GM04503 (cell line): ENCODE results near the gene PCDHA13.
"Not testable (repeated sequence)": the region's sequence is repeated elsewhere in the genome, so short reads cannot be mapped to it uniquely, and the experiment has no call there.

Experiments
- DNase-seq: peaks from one replicate; pipeline ENCODE4 v3.0.0-alpha.2; 2012; ENCODE audit warnings: low read depth

PCDHA13 gene, protein sequence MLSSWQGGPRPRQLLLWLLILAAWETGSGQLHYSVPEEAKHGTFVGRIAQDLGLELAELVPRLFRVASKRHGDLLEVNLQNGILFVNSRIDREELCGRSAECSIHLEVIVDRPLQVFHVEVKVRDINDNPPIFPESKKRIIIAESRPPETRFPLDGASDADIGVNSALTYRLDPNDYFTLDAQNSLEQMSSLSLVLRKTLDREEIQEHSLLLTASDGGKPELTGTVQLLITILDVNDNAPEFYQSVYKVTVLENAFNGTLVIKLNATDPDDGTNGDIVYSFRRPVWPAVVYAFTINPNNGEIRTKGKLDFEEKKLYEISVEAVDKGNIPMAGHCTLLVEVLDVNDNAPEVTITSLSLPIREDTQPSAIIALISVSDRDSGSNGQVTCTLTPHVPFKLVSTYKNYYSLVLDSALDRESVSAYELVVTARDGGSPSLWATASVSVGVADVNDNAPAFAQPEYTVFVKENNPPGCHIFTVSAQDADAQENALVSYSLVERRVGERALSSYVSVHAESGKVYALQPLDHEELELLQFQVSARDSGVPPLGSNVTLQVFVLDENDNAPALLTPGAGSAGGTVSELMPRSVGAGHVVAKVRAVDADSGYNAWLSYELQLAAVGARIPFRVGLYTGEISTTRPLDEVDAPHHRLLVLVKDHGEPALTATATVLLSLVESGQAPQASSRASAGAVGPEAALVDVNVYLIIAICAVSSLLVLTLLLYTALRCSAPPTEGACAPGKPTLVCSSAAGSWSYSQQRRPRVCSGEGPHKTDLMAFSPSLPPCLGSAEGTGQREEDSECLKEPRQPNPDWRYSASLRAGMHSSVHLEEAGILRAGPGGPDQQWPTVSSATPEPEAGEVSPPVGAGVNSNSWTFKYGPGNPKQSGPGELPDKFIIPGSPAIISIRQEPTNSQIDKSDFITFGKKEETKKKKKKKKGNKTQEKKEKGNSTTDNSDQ

DNA sequence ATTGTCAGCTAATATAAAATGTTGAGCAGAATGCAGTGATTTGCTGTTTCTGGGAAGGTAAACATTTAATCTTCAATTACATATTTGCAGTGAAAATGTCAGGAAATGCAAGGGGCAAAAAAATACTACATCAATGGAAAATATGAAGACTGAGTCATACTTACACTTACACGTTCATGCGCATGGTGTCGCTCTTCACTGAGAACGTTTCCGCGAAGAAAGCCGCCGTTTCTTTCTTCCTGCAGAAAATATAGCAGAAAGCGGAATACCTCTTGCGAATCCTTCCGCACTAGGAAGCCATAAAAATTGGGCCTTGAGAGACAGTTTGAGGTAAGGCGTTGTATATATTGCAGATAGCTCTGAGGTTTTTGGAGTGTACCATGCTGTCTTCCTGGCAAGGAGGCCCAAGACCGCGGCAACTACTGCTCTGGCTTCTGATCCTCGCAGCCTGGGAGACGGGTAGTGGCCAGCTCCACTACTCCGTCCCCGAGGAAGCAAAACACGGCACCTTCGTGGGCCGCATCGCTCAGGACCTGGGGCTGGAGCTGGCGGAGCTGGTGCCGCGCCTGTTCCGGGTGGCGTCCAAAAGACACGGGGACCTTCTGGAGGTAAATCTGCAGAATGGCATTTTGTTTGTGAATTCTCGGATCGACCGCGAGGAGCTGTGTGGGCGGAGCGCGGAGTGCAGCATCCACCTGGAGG lies at the start of gene PCDHA13:
PCDHA13 (plus strand) TSS at position 236 of the 702 bp plus-strand sequence; CDS start at position 381, 145 bp downstream.
- DNase-seq = no peak

DNA sequence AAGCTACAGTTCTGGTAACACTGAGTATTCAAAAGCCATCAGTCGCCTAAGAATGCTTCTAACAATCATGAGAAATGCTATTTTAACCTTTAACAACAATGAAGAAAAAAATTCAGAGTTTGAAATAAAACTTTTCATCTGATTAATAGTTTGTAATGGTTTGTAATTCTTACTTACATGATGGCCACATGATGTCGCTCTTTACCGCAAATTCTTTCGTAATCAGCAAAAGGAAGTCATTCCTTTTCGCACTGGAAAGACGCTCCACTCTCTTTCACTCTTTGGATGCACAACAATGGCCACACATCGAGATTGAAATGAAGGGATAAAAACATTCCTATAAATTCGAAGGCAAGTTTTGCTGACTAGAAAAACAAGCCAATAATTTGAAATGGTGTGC lies 47.9 kb upstream of the PCDHA13 start, which contains the start of gene PCDHA7:
PCDHA7 (plus strand) TSS at position 277 of the 400 bp plus-strand sequence; CDS start at position 392, 115 bp downstream.
- DNase-seq = no peak

DNA sequence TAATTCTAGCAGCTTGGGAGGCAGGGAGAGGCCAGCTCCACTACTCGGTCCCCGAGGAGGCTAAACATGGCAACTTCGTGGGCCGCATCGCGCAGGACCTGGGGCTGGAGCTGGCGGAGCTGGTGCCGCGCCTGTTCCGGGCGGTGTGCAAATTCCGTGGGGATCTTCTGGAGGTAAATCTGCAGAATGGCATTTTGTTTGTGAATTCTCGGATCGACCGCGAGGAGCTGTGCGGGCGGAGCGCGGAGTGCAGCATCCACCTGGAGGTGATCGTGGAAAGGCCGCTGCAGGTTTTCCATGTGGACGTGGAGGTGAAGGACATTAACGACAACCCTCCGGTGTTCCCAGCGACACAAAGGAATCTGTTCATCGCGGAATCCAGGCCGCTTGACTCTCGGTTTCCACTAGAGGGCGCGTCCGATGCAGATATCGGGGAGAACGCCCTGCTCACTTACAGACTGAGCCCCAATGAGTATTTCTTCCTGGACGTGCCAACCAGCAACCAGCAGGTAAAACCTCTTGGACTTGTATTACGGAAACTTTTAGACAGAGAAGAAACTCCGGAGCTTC lies 47.4 kb upstream of the PCDHA13 start:
- not testable (repeated sequence) for DNase-seq

DNA sequence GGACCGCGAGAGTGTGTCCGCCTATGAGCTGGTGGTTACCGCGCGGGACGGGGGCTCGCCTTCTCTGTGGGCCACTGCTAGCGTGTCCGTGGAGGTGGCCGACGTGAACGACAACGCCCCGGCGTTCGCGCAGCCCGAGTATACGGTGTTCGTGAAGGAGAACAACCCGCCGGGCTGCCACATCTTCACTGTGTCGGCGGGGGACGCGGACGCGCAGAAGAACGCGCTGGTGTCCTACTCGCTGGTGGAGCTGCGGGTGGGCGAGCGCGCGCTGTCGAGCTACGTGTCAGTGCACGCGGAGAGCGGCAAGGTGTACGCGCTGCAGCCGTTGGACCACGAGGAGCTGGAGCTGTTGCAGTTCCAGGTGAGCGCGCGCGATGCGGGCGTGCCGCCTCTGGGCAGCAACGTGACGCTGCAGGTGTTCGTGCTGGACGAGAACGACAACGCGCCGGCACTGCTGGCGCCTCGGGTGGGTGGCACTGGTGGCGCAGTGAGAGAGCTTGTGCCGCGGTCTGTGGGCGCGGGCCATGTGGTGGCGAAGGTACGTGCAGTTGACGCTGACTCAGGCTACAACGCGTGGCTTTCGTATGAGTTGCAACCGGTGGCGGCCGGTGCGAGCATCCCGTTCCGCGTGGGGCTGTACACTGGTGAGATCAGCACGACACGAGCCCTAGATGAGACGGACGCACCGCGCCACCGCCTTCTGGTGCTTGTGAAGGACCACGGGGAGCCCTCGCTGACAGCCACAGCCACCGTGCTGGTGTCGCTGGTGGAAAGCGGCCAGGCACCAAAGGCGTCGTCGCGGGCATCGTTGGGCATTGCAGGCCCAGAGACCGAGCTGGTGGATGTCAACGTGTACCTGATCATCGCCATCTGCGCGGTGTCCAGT lies 46.1 kb upstream of the PCDHA13 start:
- no peak for DNase-seq

DNA sequence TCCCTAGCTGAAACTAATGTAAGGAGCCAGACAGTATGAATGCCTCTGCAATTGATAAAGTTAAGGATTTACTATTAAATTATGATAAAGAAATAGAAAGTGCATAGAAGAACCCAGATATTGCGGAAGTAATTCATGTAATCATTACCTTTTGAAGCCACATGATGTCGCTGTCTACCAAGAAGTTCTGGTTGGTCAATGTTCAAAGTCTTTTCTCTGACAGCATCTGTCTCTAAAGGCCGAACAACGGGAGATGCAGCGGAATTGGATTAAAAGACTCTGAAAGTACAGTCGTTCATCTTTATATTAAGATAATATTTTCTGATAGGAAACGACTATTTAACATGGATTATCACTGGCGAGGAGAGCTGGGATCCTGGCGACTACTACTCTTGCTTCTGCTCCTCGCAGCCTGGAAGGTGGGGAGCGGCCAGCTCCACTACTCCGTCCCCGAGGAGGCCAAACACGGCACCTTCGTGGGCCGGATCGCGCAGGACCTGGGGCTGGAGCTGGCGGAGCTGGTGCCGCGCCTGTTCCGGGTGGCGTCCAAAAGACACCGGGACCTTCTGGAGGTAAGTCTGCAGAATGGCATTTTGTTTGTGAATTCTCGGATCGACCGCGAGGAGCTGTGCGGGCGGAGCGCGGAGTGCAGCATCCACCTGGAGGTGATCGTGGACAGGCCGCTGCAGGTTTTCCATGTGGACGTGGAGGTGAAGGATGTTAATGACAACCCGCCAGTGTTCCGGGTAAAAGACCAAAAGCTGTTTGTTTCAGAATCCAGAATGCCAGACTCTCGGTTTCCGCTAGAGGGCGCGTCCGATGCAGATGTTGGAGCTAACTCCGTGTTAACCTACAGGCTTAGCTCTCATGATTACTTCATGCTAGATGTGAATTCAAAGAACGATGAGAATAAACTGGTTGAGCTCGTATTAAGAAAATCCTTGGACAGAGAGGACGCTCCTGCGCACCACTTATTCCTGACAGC lies 40.7 kb upstream of the PCDHA13 start, which contains the start of gene PCDHA8:
PCDHA8 (plus strand) TSS at position 210 of the 985 bp plus-strand sequence; CDS start at position 345, 135 bp downstream.
- DNase-seq = no peak

DNA sequence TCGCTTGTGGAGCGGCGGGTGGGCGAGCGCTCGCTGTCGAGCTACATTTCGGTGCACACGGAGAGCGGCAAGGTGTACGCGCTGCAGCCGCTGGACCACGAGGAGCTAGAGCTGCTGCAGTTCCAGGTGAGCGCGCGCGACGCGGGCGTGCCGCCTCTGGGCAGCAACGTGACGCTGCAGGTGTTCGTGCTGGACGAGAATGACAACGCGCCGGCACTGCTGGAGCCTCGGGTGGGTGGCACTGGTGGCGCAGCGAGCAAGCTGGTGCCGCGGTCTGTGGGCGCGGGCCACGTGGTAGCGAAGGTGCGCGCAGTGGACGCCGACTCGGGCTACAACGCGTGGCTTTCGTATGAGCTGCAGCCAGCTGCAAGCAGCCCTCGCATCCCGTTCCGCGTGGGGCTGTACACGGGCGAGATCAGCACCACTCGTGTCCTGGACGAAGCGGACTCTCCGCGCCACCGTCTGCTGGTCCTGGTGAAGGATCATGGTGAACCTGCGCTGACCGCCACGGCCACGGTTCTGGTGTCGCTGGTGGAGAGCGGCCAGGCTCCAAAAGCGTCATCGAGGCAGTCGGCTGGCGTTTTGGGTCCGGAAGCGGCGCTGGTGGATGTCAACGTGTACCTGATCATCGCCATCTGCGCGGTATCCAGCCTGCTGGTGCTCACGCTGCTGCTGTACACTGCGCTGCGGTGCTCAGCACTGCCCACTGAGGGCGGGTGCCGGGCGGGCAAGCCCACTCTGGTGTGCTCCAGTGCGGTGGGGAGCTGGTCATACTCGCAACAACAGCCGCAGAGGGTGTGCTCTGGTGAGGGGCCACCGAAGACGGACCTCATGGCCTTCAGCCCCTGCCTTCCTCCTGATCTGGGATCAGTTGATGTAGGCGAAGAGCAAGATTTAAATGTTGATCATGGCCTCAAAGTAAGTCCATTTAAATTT lies 38.9 kb upstream of the PCDHA13 start:
- DNase-seq = no peak

DNA sequence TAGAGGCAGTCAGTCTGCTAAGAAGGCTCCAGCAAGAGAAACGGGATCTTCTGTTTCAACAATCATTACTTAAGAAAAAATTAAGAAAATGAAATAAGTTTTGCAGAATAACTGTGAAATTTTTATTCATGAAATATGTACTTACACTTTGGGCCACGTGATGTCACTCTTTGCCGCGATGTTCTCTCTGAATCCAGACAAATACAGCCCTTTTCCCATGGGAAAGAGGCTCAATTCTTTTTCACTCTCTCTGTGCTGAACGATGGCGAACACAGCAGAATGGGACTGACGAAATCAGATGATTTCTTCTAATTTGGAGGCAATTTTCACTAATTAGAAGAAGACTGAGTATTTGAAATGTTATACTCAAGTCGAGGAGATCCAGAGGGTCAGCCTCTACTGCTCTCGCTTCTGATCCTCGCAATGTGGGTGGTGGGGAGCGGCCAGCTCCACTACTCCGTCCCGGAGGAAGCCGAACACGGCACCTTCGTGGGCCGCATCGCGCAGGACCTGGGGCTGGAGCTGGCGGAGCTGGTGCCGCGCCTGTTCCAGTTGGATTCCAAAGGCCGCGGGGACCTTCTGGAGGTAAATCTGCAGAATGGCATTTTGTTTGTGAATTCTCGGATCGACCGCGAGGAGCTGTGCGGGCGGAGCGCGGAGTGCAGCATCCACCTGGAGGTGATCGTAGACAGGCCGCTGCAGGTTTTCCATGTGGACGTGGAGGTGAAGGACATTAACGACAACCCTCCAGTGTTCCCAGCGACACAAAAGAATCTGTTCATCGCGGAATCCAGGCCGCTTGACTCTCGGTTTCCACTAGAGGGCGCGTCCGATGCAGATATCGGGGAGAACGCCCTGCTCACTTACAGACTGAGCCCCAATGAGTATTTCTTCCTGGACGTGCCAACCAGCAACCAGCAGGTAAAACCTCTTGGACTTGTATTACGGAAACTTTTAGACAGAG lies 33.5 kb upstream of the PCDHA13 start, which contains the start of gene PCDHA9:
PCDHA9 (plus strand) TSS at position 244 of the 964 bp plus-strand sequence; CDS start at position 358, 114 bp downstream.
- not testable (repeated sequence) for DNase-seq

DNA sequence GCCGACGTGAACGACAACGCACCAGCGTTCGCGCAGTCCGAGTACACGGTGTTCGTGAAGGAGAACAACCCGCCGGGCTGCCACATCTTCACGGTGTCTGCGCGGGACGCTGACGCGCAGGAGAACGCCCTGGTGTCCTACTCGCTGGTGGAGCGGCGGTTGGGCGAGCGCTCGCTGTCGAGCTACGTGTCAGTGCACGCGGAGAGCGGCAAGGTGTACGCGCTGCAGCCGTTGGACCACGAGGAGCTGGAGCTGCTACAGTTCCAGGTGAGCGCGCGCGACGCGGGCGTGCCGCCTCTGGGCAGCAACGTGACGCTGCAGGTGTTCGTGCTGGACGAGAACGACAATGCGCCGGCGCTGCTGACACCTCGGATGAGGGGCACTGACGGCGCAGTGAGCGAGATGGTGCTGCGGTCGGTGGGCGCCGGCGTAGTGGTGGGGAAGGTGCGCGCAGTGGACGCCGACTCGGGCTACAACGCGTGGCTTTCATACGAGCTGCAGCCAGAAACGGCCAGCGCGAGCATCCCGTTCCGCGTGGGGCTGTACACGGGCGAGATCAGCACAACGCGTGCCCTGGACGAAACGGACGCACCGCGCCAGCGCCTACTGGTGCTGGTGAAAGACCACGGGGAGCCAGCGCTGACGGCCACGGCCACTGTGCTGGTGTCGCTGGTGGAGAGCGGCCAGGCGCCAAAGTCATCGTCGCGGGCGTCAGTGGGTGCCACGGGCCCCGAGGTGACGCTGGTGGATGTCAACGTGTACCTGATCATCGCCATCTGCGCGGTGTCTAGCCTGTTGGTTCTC lies 31.9 kb upstream of the PCDHA13 start:
- not testable (repeated sequence) for DNase-seq

DNA sequence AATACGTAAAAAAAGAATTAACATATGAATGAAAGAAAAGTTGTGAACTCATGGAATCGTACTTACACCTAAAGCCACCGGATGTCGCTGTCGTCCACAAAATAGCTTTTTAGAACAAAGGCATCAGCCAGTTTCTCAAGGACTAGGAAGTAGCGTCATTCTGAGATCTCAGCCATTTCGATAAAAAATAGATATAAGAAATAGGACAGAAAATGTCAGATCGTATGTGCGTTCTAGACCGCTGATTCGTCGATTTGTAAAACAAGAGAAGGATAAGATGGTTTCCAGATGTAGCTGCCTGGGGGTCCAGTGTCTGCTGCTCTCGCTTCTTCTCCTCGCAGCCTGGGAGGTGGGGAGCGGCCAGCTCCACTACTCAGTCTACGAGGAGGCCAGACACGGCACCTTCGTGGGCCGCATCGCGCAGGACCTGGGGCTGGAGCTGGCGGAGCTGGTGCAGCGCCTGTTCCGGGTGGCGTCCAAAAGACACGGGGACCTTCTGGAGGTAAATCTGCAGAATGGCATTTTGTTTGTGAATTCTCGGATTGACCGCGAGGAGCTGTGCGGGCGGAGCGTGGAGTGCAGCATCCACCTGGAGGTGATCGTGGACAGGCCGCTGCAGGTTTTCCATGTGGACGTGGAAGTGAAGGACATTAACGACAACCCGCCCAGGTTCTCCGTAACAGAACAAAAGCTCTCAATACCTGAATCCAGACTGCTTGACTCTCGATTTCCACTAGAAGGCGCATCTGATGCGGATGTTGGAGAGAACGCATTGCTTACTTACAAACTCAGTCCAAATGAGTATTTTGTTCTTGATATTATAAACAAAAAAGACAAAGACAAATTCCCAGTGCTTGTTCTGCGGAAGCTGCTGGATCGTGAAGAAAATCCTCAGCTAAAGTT lies 25.9 kb upstream of the PCDHA13 start, which contains the start of gene PCDHA10:
PCDHA10 (plus strand) TSS at position 126 of the 903 bp plus-strand sequence; CDS start at position 278, 152 bp downstream.
- no peak for DNase-seq

DNA sequence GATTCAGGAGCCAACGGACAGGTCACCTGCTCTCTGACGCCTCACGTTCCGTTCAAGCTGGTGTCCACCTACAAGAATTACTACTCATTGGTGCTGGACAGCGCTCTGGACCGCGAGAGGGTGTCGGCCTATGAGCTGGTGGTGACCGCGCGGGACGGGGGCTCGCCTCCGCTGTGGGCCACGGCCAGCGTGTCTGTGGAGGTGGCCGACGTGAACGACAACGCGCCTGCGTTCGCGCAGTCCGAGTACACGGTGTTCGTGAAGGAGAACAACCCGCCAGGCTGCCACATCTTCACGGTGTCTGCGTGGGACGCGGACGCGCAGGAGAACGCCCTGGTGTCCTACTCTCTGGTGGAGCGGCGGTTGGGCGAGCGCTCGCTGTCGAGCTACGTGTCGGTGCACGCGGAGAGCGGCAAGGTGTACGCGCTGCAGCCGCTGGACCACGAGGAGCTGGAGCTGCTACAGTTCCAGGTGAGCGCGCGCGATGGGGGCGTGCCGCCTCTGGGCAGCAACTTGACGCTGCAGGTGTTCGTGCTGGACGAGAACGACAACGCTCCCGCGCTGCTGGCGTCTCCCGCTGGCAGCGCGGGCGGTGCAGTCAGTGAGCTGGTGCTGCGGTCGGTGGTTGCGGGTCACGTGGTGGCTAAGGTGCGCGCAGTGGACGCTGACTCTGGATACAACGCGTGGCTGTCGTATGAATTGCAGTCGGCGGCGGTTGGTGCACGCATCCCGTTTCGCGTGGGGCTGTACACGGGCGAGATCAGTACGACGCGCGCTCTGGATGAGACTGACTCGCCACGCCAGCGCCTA lies 24.5 kb upstream of the PCDHA13 start:
- DNase-seq = no peak

DNA sequence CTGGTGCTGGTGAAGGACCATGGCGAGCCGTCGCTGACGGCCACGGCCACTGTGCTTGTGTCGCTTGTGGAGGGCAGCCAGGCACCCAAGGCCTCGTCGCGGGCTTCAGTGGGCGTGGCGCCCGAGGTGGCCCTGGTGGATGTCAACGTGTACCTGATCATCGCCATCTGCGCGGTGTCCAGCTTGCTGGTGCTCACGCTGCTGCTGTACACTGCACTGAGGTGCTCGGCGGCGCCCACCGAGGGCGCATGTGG lies 24.0 kb upstream of the PCDHA13 start:
- DNase-seq = no peak

DNA sequence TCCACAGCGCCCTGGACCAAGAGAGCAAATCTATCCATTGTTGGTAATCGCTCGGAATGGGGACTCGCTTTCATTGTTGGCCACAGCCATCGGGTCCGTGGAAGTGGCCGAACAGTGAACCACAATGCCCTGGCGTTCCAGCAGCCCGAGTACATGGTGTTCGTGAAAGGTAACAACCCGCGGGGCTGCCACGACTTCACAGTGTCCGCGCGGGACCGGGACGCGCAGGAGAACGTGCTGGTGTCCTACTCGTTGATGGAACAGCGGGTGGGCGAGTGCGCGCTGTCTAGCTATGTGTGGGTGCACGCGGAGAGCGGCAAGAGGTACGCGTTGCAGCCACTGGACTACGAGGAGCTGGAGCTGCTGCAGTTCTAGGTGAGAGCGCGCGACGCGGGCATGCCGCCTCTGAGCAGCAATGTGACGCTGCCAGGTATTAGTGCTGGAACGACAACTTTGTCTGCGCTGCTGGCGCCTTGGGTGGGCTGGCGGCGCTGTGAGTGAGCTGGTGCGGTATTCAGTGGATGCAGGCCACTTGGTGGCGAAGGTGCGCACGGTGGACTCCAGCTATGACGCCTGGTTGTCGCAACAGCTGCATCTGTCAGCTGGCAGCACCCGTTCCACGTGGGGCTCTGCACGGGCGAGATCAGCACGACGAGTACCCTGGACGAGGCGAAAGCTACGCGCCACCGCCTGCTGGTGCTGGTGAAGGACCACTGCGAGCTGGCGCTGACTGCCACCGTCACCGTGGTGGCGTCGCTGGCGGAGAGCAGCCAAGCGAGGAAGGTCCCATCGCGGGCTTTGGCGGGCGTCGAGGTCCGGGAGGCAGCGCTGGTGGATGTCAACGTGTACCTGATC lies 19.3 kb upstream of the PCDHA13 start:
- no peak for DNase-seq
